Mesothelial cell of epicardium (in vitro differentiated cells): ENCODE measurements around the gene FN3K. TPM values are rescaled to one million over a fixed set of nuclear protein-coding genes. Genes with fewer than 3 reads are reported as not detected.
A peak's percentile ranks its signal among the peaks of the same experiment; 100 is the strongest.
"Not testable (repeated sequence)": the region's sequence is repeated elsewhere in the genome, so short reads cannot be mapped to it uniquely, and the experiment has no call there.

ENCODE experiments used
- DNase-seq, 2 experiments: peaks; one replicate each; pipeline ENCODE4 v3.0.0; 2021; ENCODE audit warnings: low spot score in 2 of 2; ENCODE audit not compliant: unreplicated experiment in 2 of 2
- H3K27ac Mint-ChIP-seq: 2 replicates; pipeline ENCODE4 v1.8.0; 2021; ENCODE audit warnings: mixed read lengths
- H3K27me3 Mint-ChIP-seq: 2 replicates; pipeline ENCODE4 v1.8.0; 2021; ENCODE audit warnings: low read depth, mixed read lengths
- H3K36me3 Mint-ChIP-seq: 2 replicates; pipeline ENCODE4 v1.8.0; 2021; ENCODE audit warnings: mixed read lengths
- H3K4me1 Mint-ChIP-seq: 2 replicates; pipeline ENCODE4 v1.8.0; 2021; ENCODE audit warnings: mixed read lengths
- H3K4me3 Mint-ChIP-seq: 2 replicates; pipeline ENCODE4 v1.8.0; 2021; ENCODE audit warnings: mild to moderate bottlenecking, moderate library complexity, mixed read lengths
- H3K9me3 Mint-ChIP-seq: 2 replicates; pipeline ENCODE4 v1.8.0; 2021; ENCODE audit warnings: mixed read lengths
- CTCF ChIP-seq: fragments of 200-600 bp; sonication (generic); IDR thresholded peaks from one replicate; pipeline ENCODE4 v1.5.0; 2021; ENCODE audit warnings: antibody characterized with exemption; ENCODE audit not compliant: unreplicated experiment
- total RNA-seq: library from RNA; stranded (reverse); gene quantifications from 3 replicates; pipeline ENCODE4 v1.2.1, GENCODE V29; 2021

FN3K gene
- total RNA-seq, 1 donor from 2014 or later = 33.0 TPM

- no peak overlapping the region for H3K4me3 Mint-ChIP-seq
- H3K9me3 Mint-ChIP-seq = peaks cover under 1% of the 10 kb centered on the region
- H3K27me3 Mint-ChIP-seq = no peaks in the 10 kb centered on the region
- DNase-seq = no peak
- no peaks in the 10 kb centered on the region for H3K4me1 Mint-ChIP-seq
- no peak overlapping the region for H3K27ac Mint-ChIP-seq
- TF ChIP-seq CTCF = no peak
- H3K36me3 Mint-ChIP-seq = peaks cover 41% of the 10 kb centered on the region
These were observed 36.6 kb downstream of the FN3K start for GRCh38 chr17:82772026-82772425.

- not testable (repeated sequence) for H3K4me1 Mint-ChIP-seq, H3K9me3 Mint-ChIP-seq, H3K27me3 Mint-ChIP-seq, H3K4me3 Mint-ChIP-seq, DNase-seq, H3K27ac Mint-ChIP-seq
- peaks cover 33% of the 10 kb centered on the region for H3K36me3 Mint-ChIP-seq
These were observed 39.0 kb downstream of the FN3K start for GRCh38 chr17:82774456-82774855.

GRCh38 chr17:82775001-82775823 is 39.8 kb downstream of the FN3K start:
- TF ChIP-seq CTCF = peak; percentile 94
- Mint-ChIP-seq H3K4me1 (no peaks in the 10 kb centered on the region), H3K27ac (no peak overlapping the region), H3K36me3 (peaks cover 29% of the 10 kb centered on the region), H3K27me3 (no peaks in the 10 kb centered on the region), H3K4me3 (no peak overlapping the region), H3K9me3 (peaks cover 4% of the 10 kb centered on the region)
- peak; percentile 49 to 82 for DNase-seq

- Mint-ChIP-seq H3K4me1 (no peaks in the 10 kb centered on the region), H3K36me3 (peaks cover 27% of the 10 kb centered on the region), H3K27me3 (no peaks in the 10 kb centered on the region), H3K4me3 (no peak overlapping the region), H3K27ac (no peak overlapping the region), H3K9me3 (peaks cover 4% of the 10 kb centered on the region)
- no peak for DNase-seq
- no peak for TF ChIP-seq CTCF
These were observed 41.0 kb downstream of the FN3K start for GRCh38 chr17:82776454-82776853.

- H3K4me3 Mint-ChIP-seq, H3K27me3 Mint-ChIP-seq, DNase-seq, H3K27ac Mint-ChIP-seq, H3K4me1 Mint-ChIP-seq, H3K9me3 Mint-ChIP-seq: not testable (repeated sequence)
- H3K36me3 Mint-ChIP-seq = peaks cover 16% of the 10 kb centered on the region
- peak; percentile 17 for TF ChIP-seq CTCF
These were observed 42.5 kb downstream of the FN3K start for GRCh38 chr17:82777778-82778375.

GRCh38 chr17:82779541-82779940 is 44.1 kb downstream of the FN3K start:
- Mint-ChIP-seq H3K27me3 (no peaks in the 10 kb centered on the region), H3K27ac (no peak overlapping the region), H3K36me3 (peaks cover 8% of the 10 kb centered on the region), H3K9me3 (peaks cover 4% of the 10 kb centered on the region), H3K4me1 (peaks cover 5% of the 10 kb centered on the region), H3K4me3 (no peak overlapping the region)
- no peak for DNase-seq
- no peak for TF ChIP-seq CTCF
